Fibroblast of lung (primary cell): ENCODE data around the gene CEP192. TPM values are rescaled to one million over a fixed set of nuclear protein-coding genes. Genes with fewer than 3 reads are reported as not detected.

Source experiments
- DNase-seq, 2 donors: peaks; one replicate each; pipeline versions ENCODE4 v3.0.0 to v3.0.0-alpha.2; 2010; ENCODE audit warnings: low read depth in 2 of 2
- H2AFZ ChIP-seq: 2 replicates; pipeline ENCODE4 v1.5.1; 2012; ENCODE audit warnings: low read length, control low read depth, inconsistent platforms
- H3K27ac ChIP-seq: 2 replicates; pipeline ENCODE4 v1.5.1; 2011; ENCODE audit warnings: low read length, control low read depth; ENCODE audit not compliant: insufficient read depth
- H3K27me3 ChIP-seq: 2 replicates; pipeline ENCODE4 v1.5.1; 2011; ENCODE audit warnings: mild to moderate bottlenecking, low read length; ENCODE audit not compliant: control insufficient read depth, insufficient read depth
- H3K36me3 ChIP-seq: 2 replicates; pipeline ENCODE4 v1.5.1; 2011; ENCODE audit warnings: low read length; ENCODE audit not compliant: control insufficient read depth, insufficient read depth
- H3K4me1 ChIP-seq: 2 replicates; pipeline ENCODE4 v1.5.1; 2011; ENCODE audit warnings: low read length; ENCODE audit not compliant: control insufficient read depth, insufficient read depth; ENCODE audit errors: extremely low read depth
- H3K4me2 ChIP-seq: 2 replicates; pipeline ENCODE4 v1.5.1; 2011; ENCODE audit warnings: low read length, control low read depth; ENCODE audit not compliant: insufficient read depth; ENCODE audit errors: extremely low read depth
- H3K4me3 ChIP-seq, 4 experiments: fragments of 200-600 bp in 1 of 4; sonication (generic) in 1 of 4; replicated peaks in 1 of 4; 2 replicates each; pipeline ENCODE4 v1.5.1; 2011 to 2016; ENCODE audit warnings: low read length in 4 of 4, low read depth in 3 of 4, mild to moderate bottlenecking in 3 of 4, control low read depth in 2 of 4, inconsistent platforms in 1 of 4, mixed read lengths in 1 of 4; ENCODE audit not compliant: insufficient read depth in 1 of 4; ENCODE audit errors: control extremely low read depth in 1 of 4
- H3K79me2 ChIP-seq: 2 replicates; pipeline ENCODE4 v1.5.1; 2012; ENCODE audit warnings: mild to moderate bottlenecking, low read length, inconsistent platforms; ENCODE audit not compliant: control insufficient read depth, insufficient read depth
- H3K9ac ChIP-seq: 2 replicates; pipeline ENCODE4 v1.5.1; 2011; ENCODE audit warnings: mild to moderate bottlenecking, low read length, control low read depth; ENCODE audit not compliant: insufficient read depth
- H3K9me3 ChIP-seq: 2 replicates; pipeline ENCODE4 v1.5.1; 2012; ENCODE audit warnings: low read depth, low read length; ENCODE audit not compliant: control insufficient read depth, insufficient read depth
- H4K20me1 ChIP-seq: 2 replicates; pipeline ENCODE4 v1.5.1; 2011; ENCODE audit warnings: low read length; ENCODE audit not compliant: control insufficient read depth, insufficient read depth; ENCODE audit errors: extremely low read depth
- EZH2 ChIP-seq: IDR thresholded peaks from 2 replicates; pipeline ENCODE4 v1.5.1; 2012; ENCODE audit warnings: low read length, control low read depth, mild to moderate bottlenecking; ENCODE audit errors: missing control alignments
- polyA plus RNA-seq, 2 donors: library from polyadenylated mRNA; depleted of rRNA in 1 of 2; stranded (reverse) in 1 of 2; unstranded in 1 of 2; fragments of >200 nt; gene quantifications; 2 replicates each; pipeline ENCODE4 v1.2.1, GENCODE V29; 2011 to 2012; ENCODE audit warnings: missing spikeins in 1 of 2
- total RNA-seq: library from RNA; depleted of rRNA; stranded (reverse); fragments of >200 nt; gene quantifications from 2 replicates; pipeline ENCODE4 v1.2.1, GENCODE V29; 2014
- TF ChIP-seq, protein P1 (sequence below), 2 donors: IDR thresholded peaks in 1 of 2; conservative IDR thresholded peaks in 1 of 2; 1 replicate in 1 of 2; 2 replicates in 1 of 2; pipeline ENCODE4 v1.5.1; 2011 to 2012; ENCODE audit warnings: low read length in 2 of 2, control low read depth in 1 of 2, inconsistent platforms in 1 of 2, low read depth in 1 of 2, mild to moderate bottlenecking in 1 of 2

CEP192 gene
- total and polyA plus RNA-seq, 2 donors (not counting 1 experiment from before 2014, with no cell fraction given) = 12.5 to 32.7 TPM

DNA sequence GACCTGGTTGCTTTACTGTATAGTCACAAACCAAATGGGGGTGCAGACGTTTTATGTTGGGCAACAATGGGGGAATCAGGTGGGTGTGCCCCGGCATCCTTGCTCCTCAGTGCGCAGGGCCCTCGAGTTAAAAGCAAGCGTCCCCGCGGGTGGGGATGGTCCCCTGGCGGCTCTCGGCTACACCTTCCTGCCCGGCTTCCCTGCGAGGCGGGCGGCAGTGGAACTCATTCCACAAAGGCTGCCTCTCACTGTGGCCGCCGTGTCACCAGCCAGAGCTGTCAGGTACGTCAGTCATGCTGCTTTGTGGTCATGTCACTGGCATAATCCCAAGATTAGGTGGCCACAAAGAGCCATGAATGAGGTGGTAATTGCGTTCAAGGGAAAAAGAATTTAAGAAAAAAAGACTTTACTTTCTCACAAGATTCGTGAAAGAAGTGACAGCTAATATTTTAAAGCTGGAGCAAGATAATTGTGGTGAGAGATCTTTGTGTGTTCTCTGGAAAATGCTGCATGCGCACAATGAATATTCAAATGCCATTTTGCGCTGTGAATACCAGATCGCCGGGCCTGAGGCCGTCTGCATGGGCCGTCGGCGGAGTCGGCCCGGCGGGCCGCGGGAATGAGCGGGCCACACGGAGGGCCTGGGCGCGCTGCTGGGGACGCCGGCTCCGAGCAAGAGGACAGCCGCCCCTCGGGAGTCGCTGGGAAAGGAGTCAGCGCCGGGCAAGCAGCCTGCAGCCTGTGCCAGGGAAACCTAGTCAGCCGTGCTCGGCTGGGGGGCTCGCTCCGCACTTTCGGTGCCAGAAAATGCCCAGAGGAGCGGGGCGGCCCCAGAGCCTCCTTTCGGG lies 145.1 kb downstream of the CEP192 start:
- TF ChIP-seq EZH2 = no peak
- TF ChIP-seq, protein P1, sequence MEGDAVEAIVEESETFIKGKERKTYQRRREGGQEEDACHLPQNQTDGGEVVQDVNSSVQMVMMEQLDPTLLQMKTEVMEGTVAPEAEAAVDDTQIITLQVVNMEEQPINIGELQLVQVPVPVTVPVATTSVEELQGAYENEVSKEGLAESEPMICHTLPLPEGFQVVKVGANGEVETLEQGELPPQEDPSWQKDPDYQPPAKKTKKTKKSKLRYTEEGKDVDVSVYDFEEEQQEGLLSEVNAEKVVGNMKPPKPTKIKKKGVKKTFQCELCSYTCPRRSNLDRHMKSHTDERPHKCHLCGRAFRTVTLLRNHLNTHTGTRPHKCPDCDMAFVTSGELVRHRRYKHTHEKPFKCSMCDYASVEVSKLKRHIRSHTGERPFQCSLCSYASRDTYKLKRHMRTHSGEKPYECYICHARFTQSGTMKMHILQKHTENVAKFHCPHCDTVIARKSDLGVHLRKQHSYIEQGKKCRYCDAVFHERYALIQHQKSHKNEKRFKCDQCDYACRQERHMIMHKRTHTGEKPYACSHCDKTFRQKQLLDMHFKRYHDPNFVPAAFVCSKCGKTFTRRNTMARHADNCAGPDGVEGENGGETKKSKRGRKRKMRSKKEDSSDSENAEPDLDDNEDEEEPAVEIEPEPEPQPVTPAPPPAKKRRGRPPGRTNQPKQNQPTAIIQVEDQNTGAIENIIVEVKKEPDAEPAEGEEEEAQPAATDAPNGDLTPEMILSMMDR (conservative IDR thresholded peaks at IDR 0.05 in 1 of 2, IDR thresholded peaks at IDR 0.05 in 1 of 2; ENCODE audit: low read depth in 1 of 2, low read length in 2 of 2) = no peak
- Histone ChIP-seq H3K36me3 (no peaks in the 10 kb centered on the region), H4K20me1 (no peaks in the 10 kb centered on the region), H3K9ac (peak overlapping the region; percentile 32), H3K4me2 (peak overlapping the region; percentile 88), H3K9me3 (no peaks in the 10 kb centered on the region), H3K4me1 (no peaks in the 10 kb centered on the region), H2AFZ (no peak overlapping the region), H3K27me3 (peaks cover 3% of the 10 kb centered on the region), H3K79me2 (no peaks in the 10 kb centered on the region), H3K4me3 (peak overlapping the region; percentile 31 to 61 (median 52)), H3K27ac (no peak overlapping the region)
- peak in 1 of 2 donors; percentile 43 for DNase-seq

DNA sequence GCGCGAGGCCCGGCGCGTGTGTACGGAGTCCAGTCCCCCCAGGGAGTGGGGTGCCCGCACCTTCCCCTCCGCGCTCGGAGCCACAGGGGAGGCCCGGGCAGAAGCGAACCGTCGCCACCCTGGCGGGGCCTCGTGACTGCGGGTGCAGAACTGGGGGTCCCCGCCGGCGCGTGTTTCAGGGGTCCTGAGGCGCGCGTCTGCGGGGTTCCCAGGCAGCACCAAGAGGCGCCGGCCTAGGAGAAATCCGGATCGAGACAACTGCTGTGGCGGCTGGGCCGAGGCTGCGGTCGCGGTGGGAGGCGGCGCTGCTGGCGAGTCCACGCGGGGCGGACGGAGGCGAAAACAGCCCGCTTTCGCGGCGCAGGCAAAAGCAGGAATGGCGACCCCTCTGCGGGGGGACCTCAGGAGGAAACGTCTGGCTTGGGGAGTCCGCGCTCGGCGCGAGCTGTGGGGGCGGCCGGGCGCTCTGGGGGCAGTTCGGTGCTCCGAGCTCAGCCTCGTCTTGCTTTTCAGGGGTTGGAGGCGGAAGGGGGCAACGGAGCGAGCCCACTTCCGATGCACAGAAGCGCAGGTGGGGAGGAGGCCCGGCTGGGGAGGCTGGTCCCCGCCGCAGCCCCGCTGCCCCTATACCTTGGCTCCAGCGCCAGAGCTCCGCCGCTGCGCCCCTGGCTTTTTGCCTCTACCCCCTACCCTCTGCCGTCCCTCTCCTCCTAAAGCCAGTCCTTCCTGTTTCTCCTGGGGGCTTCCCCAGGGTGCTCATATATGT lies 145.9 kb downstream of the CEP192 start:
- H3K9ac ChIP-seq = peak overlapping the region; percentile 55
- H3K4me1 ChIP-seq = no peaks in the 10 kb centered on the region
- DNase-seq = peak in 1 of 2 donors; percentile 38
- no peaks in the 10 kb centered on the region for H3K79me2 ChIP-seq
- no peaks in the 10 kb centered on the region for H3K36me3 ChIP-seq
- H3K4me2 ChIP-seq = peak overlapping the region; percentile 88
- H4K20me1 ChIP-seq = no peaks in the 10 kb centered on the region
- H3K4me3 ChIP-seq = peak overlapping the region; percentile 35 to 61 (median 52)
- H3K9me3 ChIP-seq = no peaks in the 10 kb centered on the region
- TF ChIP-seq EZH2 = peak; percentile 5
- TF ChIP-seq, protein P1 (conservative IDR thresholded peaks at IDR 0.05 in 1 of 2, IDR thresholded peaks at IDR 0.05 in 1 of 2; ENCODE audit: low read depth in 1 of 2, low read length in 2 of 2) = no peak
- peak overlapping the region; percentile 57 for H2AFZ ChIP-seq
- H3K27me3 ChIP-seq = peaks cover 3% of the 10 kb centered on the region
- H3K27ac ChIP-seq = peak overlapping the region; percentile 27

DNA sequence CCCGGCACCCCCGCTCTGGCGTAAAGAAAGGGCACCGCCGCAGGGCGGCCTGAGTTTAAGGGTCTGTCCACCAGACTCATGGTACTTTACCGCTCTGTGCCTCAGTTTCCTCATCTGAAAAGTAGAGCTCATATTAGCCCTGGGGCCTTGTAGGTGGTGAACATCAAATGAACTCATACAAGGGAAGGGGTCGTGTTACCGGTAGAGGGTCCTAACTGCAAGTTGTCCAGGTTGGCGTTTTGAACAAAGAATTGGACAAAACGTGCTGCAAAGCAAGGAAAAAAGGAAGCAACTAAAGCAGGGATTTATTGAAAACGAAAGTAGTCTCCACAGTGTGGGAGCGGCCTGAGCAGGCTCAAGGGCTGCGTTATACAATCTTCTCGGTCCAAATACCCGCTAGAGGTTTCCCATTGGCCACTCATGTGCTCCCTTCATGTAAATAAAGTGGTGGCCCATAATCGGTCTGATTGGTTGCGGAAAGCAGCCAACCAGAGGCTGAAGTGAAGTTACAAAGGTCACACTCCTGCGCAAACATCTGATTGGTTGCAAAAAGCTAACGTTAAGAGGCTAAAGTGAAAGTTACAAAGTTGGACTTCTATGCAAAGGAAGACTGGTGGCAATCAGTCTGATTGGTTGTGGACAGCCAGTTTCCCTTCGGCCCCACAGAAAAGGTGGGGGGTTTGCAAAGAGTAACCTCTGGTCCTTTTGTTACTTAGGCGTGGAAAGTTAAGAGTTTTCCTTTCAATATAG lies 146.7 kb downstream of the CEP192 start:
- no peaks in the 10 kb centered on the region for H3K9me3 ChIP-seq
- H3K79me2 ChIP-seq = no peaks in the 10 kb centered on the region
- peak overlapping the region; percentile 35 to 61 (median 52) for H3K4me3 ChIP-seq
- H4K20me1 ChIP-seq = no peaks in the 10 kb centered on the region
- TF ChIP-seq EZH2 = no peak
- TF ChIP-seq, protein P1 (conservative IDR thresholded peaks at IDR 0.05 in 1 of 2, IDR thresholded peaks at IDR 0.05 in 1 of 2; ENCODE audit: low read depth in 1 of 2, low read length in 2 of 2) = no peak
- no peak overlapping the region for H2AFZ ChIP-seq
- peak in 1 of 2 donors; percentile 26 for DNase-seq
- H3K4me2 ChIP-seq = peak overlapping the region; percentile 88
- no peaks in the 10 kb centered on the region for H3K36me3 ChIP-seq
- H3K4me1 ChIP-seq = no peaks in the 10 kb centered on the region
- peaks cover 3% of the 10 kb centered on the region for H3K27me3 ChIP-seq
- no peak overlapping the region for H3K9ac ChIP-seq
- no peak overlapping the region for H3K27ac ChIP-seq
